ENCODE data around the gene RBMY1A1.
"Not testable (repeated sequence)": the region's sequence is repeated elsewhere in the genome, so short reads cannot be mapped to it uniquely, and the experiment has no call there.

- TF ChIP-seq, protein P1, sequence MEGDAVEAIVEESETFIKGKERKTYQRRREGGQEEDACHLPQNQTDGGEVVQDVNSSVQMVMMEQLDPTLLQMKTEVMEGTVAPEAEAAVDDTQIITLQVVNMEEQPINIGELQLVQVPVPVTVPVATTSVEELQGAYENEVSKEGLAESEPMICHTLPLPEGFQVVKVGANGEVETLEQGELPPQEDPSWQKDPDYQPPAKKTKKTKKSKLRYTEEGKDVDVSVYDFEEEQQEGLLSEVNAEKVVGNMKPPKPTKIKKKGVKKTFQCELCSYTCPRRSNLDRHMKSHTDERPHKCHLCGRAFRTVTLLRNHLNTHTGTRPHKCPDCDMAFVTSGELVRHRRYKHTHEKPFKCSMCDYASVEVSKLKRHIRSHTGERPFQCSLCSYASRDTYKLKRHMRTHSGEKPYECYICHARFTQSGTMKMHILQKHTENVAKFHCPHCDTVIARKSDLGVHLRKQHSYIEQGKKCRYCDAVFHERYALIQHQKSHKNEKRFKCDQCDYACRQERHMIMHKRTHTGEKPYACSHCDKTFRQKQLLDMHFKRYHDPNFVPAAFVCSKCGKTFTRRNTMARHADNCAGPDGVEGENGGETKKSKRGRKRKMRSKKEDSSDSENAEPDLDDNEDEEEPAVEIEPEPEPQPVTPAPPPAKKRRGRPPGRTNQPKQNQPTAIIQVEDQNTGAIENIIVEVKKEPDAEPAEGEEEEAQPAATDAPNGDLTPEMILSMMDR (conservative IDR thresholded peaks at IDR 0.05): not testable (repeated sequence)
- not testable (repeated sequence) for TF ChIP-seq EZH2 (IDR thresholded peaks at IDR 0.05; ENCODE audit: low read depth)
Observed at GRCh38 chrY:21511038-21511437, 23.6 kb upstream of the RBMY1A1 start, which contains the start of gene RBMY1B.

Measured in PC-9 (cell line).